Left kidney (tissue), 2 donors: ENCODE results near the gene CLIC2. TPM values are rescaled to one million over a fixed set of nuclear protein-coding genes. Genes with fewer than 3 reads are reported as not detected.

Source experiments
- DNase-seq: peaks from one replicate; pipeline ENCODE4 v3.0.0-alpha.2; 2013
- polyA plus RNA-seq: library from polyadenylated mRNA; unstranded; fragments of 120-200 nt; gene quantifications from one replicate; pipeline ENCODE4 v1.2.1, GENCODE V29; 2013; ENCODE audit not compliant: insufficient read length

CLIC2 gene
- polyA plus RNA-seq, 1 donor: 3.3 TPM

DNA sequence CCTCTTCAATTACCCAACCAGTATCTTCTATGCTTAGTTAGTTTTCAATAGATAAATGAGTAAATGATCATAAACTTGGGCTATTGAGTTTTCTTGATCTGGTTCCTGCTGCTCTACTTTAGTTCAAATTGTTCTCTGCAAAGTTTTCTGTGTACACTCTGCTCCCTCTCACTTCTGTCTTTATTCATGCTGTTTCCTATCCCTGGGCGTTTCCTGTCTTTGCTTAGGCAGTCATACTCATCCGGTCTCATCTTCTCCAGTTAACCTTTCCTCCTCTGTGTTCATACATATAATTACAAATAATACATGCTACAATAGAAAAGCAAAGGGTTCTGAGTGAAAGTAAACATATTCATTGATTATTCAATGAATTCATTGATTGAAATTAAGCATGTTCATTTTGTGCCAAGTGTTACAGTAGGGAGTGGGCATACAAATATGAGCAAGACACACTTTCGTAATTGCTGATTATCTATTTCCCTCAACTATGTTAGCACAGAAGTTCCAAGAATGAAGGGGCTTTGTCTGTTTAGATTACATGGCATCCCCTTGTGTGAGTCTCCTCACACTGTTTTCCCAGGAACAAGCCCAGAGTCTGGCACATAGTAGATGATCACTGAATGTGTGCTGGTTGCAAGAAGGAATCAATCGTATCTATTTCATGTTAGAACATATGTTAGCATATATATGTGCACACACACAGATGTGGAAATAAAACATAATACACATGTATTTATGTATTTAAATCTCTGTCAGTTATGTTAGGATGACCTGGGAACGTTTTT lies 71.3 kb downstream of the CLIC2 start:
- no peak for DNase-seq

DNA sequence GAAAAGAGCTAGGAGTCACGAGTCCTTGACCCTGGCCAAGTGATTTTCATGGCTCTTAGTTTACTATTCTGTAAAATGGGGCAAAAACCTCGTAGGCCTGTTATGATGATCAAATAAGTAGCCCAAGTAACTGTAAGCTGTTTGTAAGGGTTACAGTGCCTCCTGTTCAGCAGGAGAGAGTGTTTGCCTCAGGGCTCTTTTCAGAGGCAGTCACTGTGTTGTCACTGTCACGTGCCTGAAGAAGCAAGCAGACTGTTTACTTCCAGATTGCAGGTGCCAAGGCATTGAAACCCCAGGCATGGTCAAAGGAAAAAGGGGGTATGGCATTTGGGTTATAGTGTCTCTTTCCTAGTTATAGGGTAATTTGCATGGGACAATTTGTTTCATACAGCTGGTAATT lies 74.7 kb downstream of the CLIC2 start:
- no peak for DNase-seq

DNA sequence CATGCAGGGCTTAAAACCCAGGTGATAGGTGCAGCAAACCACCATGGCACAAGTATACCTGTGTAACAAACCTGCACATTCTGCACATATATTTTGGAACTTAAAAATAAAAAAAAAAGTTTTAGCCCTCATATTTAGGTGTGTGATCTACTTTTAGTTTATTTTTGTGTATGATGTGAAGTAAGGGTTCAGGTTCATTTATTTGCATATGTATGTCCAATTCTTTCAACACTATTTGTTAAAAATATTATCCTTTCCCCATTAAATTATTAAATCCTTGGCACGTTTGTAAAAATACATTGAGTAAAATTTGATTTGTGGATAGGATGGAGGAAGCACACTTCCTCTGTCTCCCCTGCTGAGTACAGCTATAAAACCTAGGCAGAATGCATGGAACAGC lies 83.0 kb downstream of the CLIC2 start:
- no peak for DNase-seq

GRCh38 chrX:155247497-155247896 lies 86.9 kb downstream of the CLIC2 start:
- no peak for DNase-seq

DNA sequence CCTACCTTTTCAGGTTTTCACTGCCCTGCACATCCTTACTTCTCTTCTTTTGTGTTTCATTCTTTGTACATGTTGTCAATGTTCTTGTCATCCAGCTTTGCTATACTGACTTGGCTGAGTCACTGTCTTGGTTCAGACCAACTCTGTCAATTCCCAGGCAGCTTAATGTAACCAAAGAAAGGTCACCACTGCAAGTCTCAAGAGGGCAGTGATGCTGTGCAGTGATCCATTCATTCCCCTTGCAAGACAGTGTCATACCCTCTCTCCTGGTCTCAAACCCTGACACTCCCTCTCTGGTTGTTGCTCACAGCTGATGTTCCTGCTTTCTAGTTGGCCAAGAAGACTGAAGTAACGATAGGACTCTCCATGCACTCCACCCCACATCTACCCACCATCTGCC lies 87.7 kb downstream of the CLIC2 start:
- DNase-seq: no peak

- DNase-seq: no peak
Measured at GRCh38 chrX:155242300-155242699, 92.1 kb downstream of the CLIC2 start.

GRCh38 chrX:155237719-155238118 lies 96.7 kb downstream of the CLIC2 start:
- DNase-seq: no peak

- DNase-seq: no peak
Measured at GRCh38 chrX:155235891-155236290, 98.5 kb downstream of the CLIC2 start.

DNA sequence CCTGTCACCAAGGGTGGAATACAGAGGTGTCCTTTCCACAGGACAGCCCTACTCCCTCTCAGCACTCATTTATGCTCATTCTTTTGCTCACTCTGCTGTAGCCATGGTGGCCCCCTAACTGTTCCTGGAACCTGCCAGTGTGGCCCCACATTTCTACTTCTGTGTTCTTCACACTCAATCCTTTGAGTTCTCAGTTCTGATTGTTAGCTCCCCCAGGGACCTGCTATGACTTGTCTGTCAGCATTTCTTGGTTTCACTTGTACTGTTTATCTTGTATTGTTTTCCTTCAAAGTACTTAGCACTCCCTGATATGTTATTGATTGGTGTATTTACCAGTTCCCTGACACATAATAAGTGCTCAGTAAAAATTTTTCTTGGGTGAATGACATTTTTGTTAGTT lies 103.3 kb downstream of the CLIC2 start:
- DNase-seq: no peak

Other genes with a start within 250 kb of the CLIC2 start
- 84.8 TPM for gene VBP1, start 118.2 kb downstream of the CLIC2 start, polyA plus RNA-seq
- 4.0 TPM for gene RAB39B, start 70.1 kb downstream of the CLIC2 start, polyA plus RNA-seq
- not detected for gene F8A2, start 47.5 kb upstream of the CLIC2 start, polyA plus RNA-seq
- gene F8A3, start 124.0 kb upstream of the CLIC2 start, polyA plus RNA-seq: not detected